NCI-H1436 (cell line): Measurements from ENCODE around the gene KRT35.

Source experiments
- DNase-seq: peaks from one replicate; lab custom pipeline; 2025; lab: John Stamatoyannopoulos, UW

KRT35 gene

DNA sequence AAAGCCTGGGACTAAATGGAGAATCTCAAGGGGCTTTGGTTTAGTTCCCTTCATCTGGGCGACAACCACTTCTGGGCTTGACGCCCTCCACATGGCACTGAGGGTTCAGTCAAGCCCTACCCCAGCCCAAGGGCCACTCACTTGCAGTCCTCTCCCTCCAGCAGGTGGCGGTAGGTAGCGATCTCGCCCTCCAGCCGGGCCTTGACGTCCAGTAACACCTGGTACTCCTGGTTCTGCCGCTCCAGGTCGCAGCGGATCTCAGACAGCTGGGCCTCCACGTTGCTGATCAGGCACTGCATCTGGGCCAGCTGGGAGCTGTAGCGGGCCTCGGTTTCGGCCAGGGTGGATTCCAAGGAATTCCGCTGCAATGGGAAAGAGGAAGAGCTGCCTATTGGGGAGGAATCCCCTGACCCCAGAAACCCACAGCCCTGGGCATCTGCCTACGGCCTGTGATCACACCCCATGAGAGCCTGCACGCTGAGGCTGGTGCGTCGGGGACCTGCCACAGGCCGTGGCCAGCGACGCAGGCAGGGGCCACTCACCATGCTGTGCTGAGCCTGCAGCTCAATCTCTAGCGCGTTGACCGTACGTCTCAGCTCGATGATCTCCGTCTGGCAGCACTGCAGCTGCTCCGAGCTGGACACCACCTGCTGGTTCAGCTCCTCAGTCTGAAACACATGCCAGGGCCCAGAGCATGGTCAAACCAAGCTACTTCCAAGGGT is 6.0 kb upstream of the KRT35 start:
- no peak for DNase-seq

DNA sequence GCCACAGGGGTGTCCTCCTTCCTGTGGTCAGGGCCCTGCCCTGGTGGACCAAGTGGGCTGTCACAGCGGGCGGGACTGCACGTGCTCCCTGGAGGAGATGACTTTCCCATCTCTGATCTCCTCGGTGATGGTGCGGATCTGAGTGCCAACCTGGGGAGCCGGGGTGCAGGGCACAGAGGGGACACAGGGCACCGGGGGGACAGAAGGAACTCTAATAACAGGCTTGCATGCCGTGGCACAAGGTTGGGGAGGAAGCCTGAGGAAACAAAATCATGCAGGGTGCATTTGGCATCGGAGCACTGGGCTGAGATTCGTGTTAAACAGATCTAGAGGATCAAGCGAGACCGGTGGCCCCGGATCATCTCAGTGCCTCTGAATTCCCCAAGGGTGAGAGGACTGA is 5.4 kb upstream of the KRT35 start:
- DNase-seq, result no peak

DNA sequence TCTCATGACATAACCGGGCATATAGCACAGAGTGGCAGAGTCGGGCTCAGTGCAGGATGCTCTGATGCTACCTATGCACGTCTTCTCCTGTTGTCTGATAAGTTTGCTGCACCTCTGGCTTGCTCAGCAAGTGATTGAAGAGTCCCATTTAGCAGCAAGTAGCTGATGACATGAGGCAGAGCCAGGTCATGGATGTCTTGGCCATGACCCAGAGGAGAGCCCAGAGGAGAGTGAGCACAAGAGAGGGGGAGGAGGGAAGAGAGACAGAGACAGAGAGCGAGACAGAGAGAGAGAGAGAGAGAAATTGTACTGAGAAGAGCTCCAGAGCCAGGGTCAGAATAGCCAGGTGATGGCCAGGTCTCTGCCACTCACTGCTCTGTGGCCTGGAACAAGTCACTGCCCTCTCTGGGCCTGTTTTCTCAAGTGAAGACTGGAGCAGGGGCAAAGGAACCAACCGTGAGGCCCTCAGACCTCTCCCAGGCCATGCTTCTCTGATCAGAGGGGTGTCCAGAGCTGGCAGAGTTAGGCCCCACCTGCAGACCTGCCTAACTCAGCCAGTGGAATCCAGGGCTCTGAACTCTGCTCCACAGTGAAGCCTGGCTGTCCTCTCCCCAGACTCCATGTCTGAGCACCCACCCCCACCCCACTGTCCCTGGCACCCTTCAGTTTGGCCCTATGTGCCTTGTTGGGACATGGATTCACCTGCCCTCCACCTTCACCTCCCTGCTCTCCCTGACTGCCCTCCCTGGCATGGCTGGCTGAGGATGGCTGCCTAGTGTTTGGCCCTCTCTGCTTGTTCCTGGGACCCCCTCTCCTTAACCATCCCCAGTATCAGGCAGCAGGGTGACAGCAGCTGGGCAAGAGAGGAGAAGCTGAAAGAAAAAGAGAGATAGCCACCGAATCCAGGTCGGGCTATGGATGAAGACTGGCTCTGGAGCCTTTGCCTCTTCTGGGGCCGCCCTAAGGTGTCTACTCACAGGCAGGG is 4.3 kb upstream of the KRT35 start:
- no peak for DNase-seq

DNA sequence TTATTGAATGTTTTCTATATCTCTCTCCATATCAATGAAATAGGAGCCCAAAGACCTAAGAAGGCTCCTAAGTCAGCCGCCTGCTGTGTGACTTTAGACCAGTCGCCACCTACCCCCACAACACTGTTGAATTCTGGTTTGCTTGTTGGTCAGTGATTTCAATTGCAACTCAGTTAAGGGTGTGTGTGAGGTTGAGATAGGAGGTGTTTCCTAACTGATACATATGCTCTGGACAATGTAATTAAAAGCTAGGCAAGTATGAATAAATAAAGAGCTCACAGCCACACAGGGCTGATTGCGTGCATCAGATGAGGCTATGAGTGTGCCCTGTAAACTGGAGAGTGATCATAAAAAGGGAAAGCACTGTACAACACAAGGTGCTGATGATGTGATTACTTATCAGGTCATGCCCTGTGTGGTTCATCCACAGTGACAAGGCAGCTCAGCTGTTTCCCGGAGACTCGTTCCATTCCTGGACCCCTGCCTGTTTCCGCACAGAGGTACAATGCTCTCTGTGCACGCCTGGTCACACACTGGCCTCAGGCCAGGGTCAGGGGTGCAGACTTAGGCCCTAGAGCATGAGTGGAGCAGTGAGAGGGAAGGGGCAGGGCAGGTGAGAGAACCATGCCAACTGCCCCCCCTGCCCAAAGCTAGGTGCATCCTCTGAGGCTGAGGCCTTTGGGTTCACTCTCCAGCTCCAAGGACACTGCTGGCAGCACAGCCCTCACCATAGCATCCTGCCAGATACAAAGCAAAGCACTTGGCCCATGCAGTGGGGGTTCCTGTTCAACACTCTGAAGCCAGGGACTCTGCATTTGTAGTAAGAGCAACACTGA is 3.3 kb upstream of the KRT35 start:
- DNase-seq, result no peak

DNA sequence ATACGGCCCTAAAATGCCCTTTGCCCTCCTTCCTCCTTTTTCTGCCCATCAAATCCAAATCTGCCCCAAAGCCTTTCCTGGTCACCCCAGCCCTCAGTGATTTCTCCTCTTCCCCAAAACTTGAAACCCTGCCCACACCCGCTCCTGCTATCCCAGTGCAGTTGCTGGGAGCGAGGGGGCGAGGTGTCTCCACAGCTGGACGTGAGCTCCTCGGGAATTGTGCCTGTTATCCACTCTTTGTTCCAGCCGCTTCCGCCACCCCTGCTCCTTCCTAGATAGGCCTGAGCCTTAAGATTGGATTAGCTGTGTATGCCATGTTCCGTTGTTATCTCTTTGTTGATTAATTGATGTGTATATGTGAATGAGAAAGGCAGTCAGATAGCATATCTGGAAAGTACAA is 2.6 kb upstream of the KRT35 start:
- no peak for DNase-seq

DNA sequence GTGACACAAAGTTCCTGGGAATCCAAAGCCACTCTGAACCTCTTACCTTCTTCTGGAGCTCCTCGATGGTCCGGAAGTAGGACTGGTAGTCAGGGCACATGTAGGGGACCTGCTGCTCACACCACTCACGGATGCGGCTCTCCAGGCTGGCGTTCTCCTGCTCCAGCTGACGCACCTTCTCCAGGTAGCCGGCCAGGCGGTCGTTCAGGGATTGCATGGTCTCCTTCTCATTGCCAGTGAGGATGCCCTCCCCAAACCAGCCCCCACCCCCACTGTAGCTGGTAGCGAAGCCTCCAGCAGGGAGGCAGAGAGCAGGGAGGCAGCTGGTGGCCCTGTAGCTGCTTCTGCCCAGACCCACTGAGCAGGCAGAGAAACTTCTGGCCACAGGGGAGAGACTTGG is 370 bp downstream of the KRT35 start:
- DNase-seq, result no peak

DNA sequence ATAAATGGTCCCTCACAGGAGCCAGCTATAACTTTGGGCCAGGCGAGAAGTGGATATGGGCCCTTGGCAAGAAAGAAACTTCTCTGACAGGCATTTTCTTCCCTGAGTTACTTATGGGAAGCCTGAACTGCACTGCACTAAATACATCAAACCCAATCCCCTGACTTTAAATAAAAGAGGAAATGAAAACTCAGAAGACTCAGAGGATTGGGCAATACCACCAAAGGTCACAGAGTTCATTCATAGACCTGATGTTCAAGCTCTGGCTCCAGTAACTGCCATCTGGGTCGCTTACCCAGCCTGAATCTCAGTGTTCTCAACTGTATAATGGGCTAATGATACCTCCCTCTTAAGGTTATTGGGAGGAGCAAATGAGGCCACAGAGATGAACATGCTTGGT is 815 bp downstream of the KRT35 start:
- DNase-seq, result no peak

DNA sequence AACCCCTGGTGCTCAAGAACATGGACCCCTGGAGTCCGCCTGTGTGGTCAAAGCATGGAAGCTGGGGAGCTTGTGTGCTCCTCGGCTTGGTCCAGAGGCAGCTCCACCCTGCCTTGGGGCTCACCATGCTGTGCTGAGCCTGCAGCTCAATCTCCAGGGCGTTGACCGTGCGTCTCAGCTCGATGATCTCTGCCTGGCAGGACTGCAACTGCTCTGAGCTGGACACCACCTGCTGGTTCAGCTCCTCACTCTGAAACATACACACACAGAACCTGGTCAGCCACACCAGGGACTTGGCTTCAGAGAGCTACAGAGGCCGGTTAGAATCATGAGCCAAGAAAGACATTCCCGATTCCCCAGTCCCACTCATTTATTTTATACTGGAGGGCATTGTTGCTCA is 2.7 kb downstream of the KRT35 start:
- no peak for DNase-seq

DNA sequence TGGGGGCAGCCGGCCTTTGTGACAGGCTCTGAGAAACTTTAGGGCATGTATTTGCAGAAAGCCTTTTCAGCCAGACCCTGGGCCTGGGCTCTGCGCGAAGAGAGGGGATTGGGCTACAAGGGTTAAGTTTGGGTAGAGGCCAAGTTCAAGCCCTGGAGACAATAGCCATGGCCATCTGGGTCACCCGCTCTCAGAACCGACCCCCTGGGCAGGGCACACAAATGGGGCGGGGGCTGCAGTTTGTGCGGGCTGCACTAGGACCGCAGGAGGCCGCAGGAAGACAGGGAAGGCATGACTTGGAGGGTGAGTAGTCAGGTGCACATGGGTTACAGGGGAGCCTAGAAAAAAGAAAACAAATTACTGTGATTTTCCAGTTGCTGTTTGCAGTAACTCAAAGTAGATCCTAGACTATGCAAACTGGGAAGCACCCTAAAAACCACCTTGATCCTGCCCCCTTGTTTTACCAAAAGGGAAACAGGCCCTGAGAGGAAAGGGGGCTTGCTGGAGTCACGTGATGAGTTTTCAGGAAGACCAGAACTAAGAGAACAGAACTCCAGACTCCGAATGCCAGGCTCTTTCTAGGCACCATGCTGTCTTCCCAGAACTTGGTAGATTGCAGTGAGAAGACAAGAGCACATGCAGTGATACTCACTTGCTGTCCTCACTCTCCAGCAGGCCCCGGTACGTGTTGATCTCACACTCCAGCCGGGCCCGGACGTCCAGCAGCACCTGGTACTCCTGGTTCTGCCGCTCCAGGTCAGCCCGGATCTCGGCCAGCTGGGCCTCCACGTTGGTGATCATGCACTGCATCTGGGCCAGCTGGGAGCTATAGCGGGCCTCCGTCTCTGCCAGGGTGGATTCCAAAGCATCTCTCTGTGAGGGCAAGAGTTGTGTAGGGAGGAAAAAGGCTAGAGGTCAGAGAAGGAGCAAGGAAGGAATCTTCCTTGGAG is 3.8 kb downstream of the KRT35 start:
- DNase-seq, result no peak

DNA sequence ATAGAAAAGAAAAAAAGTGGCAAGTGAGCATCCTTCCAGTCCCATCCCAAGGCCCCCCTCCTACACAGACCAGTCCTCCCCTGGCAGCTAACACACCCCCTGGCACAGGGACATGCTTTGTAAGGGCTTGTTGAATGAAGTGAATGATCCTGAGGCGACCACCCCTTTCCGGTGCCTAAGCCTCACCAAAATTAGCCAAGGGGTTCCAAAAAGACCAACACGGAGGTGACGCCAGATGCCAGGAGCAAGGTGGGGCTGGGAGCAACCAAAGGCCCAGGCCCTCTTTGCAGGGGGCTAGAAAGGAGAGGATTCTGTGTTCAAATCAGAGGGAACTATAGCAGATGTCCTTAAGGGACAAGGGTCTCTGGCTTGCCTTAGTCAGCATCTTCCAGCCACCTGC is 5.5 kb downstream of the KRT35 start:
- DNase-seq, result no peak

DNA sequence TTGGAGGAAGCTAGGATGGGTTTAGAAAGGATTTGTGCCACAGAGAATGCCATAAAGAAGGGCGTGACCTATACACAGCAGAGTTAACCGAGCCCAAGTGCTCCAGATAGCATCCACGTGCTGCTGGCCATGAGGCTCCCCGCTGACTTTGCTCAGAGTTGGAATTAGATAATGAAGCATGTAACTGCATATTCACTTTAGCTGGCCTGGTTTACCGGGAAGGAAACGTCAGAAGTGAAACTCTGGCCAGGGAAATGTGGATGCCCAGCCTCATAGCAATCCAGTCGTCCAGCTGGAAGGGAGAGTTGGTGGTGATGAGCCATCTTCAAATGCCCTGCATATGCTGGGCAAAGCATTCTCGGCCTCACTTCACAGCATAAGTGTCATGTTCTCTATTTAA is 6.1 kb downstream of the KRT35 start:
- no peak for DNase-seq

DNA sequence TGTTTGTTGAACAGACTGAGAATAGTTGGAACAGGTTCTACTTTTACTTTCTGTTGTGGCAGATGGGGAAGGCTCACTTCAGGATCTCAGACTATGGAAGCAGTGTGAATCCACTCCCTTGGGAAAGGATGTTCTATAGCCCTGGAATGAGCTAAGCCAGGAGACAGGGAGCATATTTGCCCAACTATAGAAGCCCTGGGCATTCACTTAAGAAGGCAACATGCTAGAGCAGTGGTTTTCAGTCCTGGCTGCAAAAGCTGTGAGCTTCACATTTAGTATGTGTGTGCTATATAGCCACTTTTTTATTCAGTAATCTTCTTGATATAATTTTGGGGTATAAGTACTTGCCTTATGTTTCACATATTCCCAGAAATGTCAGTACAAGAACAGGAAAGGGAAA is 12.6 kb downstream of the KRT35 start:
- DNase-seq, result no peak

DNA sequence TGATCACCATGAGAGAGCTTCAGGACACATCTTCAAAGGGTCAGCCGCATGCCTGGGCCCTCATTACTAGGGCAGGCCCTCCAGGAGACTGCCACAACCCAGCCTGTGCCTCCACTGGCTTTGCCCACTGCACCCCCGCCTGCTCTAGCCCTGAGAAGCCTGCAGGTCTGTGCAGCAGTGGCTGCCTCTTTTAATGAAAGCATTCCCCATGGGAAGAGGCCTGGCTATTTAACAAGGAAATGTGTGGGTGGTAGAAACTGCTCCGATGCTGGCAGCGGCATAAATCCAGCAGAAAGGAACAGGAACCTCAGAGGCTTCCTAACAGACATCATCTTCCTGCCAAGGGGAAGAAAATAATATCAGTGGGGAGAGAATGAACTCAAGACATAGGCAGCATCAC is 13.4 kb downstream of the KRT35 start:
- no peak for DNase-seq

DNA sequence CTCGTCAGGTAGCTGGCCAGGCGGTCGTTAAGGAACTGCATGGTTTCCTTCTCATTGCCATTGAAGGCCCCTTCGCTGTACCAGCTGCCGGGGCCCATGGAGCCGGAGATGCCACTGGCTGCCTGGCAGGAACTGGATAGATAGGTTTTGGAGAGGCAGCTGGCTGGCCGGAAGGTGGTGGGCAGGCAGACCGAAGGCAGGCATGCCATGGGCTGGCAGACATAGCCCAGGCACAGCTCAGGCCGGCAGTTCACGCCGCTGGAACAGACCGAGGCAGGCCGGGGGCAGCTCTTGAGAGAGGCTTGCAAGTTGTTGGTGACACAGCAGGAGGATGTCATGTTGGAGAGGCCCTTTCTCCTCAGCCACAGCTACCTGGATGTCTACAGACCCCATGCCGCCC is 14.0 kb downstream of the KRT35 start, which contains the start of gene KRT32:
TSS of gene KRT32 (minus strand) at position 399 of the 400 bp plus-strand sequence. CDS start at position 338, 61 bp downstream.
- no peak for DNase-seq

DNA sequence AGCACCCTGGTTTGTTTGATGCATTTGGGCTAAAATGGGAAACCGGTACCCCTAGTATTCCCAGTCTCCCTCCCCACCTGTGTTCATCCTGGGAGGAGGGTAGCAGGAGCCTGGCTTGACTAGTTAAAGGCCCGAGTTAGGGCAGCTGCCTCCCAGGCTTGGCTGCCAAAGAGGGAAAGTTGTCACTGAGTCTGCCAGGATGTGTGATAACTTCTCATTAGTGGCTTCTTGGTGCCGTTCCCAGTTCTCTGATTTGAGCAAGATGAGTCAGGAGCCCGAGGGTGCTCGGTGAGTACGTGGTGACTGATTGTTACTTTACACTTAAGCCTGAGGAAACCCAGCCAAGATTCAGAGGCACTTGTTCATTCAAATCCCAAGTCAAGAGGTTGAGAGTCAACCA is 16.3 kb downstream of the KRT35 start:
- DNase-seq, result no peak

DNA sequence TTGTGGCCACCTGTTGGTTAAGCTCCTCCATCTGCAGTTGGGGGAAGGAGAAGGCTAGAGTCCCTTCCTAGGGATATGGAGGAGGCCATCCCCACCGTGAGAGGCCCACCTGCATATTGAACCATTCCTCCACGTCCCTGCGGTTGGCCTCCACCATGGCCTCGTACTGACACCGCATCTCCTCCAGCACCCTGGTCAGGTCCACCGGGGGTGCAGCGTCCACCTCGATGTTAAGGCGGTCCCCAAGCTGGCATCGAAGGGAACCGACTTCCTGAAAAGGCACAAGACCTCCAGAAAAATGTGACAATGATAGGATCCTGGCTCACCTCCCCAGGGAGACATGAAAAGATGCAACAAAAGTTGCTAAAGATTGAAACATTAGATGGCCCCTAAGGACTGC is 16.8 kb downstream of the KRT35 start:
- DNase-seq, result no peak

DNA sequence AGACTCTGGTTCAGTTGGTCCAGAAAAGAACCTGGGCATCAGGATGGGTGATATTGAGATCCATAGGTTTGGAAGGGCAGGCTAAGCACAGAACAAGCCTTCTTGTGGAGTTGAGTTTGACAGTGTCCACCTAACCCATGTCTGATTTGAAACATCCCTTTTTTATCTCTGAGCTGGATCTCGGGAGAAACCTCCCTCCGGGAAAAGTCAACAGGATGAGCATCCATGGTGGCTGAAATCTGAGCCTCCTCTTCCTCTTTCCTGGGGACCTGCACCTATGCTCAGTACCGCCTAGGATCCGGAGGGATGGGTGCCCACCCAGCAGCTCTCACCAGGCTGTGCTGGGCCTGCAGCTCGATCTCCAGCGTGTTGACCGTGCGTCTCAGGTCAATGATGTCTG is 17.2 kb downstream of the KRT35 start:
- DNase-seq, result no peak

DNA sequence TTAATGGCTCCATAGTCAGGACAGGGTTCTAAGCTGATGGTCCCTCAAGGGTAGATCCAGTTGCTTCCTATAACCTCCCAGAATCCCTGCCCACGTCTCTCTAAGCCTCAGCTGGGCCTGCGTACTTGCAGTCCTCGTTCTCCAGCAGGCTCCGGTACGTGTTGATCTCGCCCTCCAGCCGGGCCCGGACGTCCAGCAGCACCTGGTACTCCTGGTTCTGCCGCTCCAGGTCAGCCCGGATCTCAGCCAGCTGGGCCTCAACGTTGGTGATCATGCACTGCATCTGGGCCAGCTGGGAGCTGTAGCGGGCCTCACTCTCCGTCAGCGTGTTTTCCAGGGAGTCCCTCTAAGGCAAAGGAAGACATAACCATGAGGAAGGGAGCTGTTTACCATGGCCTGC is 18.2 kb downstream of the KRT35 start:
- no peak for DNase-seq

DNA sequence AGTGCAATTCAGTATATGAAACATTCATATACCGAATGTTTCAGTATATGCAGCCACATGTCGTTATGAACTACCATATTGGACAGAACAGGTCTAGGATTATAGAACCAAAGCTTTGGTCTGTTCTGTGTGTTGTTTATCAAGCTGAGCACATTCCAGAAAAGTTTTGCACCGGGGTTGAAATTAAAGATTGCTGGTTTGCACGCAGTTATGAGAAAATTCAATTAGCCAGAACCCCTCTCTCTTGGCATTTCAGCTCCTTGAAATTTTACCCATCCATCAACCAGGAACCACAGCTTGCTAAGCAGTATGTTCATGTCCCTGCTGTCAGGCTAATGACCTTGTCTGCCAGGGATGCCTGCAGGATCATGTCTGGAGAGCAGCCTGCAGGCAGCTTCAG is 23.3 kb downstream of the KRT35 start:
- DNase-seq, result no peak

DNA sequence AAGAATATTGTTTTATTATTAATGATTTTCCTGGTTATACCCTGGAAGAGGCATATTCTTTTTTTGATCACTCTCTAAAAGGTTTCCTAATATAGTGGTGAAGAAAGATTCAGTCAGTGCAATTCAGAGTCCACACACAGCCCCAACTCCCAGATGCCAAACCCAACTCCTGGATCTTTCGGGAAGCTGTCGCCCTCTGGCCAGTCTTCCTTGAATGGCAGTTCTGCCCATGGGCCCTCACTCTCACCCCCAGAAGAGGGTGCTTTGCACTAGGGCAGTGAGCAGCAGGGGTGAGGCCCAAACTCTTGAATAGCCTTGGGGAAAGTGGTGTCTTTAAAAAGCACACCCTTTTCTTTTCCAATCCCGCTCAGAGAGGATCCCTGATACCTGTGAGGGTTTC is 24.7 kb downstream of the KRT35 start:
- DNase-seq, result no peak

DNA sequence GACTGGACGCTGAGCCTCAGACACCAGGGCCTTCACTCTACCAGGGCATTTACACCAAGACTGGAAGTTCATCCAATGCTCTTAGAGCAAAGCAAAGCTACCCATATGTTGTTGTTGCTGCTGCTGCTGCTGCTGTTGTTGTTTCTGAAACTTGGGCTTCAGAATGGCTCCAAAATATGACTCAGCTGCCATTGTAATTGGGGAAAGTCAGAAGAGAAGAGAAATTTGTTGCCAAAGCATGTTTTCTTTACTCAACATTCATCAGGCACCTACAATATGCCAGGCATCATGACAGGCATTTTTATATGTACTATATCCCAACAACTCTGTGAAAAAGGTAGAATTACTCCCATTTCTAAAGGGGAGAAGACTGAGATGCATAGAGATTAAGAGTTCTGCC is 25.7 kb downstream of the KRT35 start:
- DNase-seq, result no peak
